ENCODE data around the gene RNF149. TPM values are rescaled to one million over a fixed set of nuclear protein-coding genes. Genes with fewer than 3 reads are reported as not detected.
A peak's percentile ranks its signal among the peaks of the same experiment; 100 is the strongest.

Gene RNF149
- total RNA-seq, 2 experiments from 2014 or later, result 48.7 to 53.2 TPM

- no peaks in the 10 kb centered on the region for H3K27me3 Mint-ChIP-seq
- DNase-seq (no peak), ATAC-seq (no peak)
- peaks cover 67% of the 10 kb centered on the region for H3K36me3 Mint-ChIP-seq (ENCODE audit: low read depth)
- ChIA-PET CTCF (interaction anchor here (1.3 kb wide), 1 partner anchor 119 kb away, joined by 4 read pairs; the partner anchor contains the start of gene CREG2), POLR2A (interaction anchor here (0.9 to 4.6 kb wide), 3 partner anchors 9 to 14 kb away, joined by 3 to 25 read pairs (median 5); partner anchors contain the start of gene CNOT11)
- peak overlapping the region; percentile 80 for H3K27ac Mint-ChIP-seq
- H3K4me3 Mint-ChIP-seq, result no peak overlapping the region
- TF ChIP-seq CTCF (IDR thresholded peaks at IDR 0.05), result no peak
- H3K4me1 Mint-ChIP-seq (ENCODE audit: low read depth), result peaks cover 45% of the 10 kb centered on the region
- intact Hi-C loops (cut with micrococcal nuclease), result no loop called here
- H3K9me3 Mint-ChIP-seq, result no peaks in the 10 kb centered on the region
These were observed 40.5 kb downstream of the RNF149 start for GRCh38 chr2:101267671-101268656.

- CTCF ChIA-PET, result no interaction called here
- Mint-ChIP-seq H3K27me3 (no peaks in the 10 kb centered on the region), H3K9me3 (no peaks in the 10 kb centered on the region), H3K4me1 (ENCODE audit: low read depth) (peaks cover 37% of the 10 kb centered on the region), H3K36me3 (ENCODE audit: low read depth) (peaks cover 59% of the 10 kb centered on the region), H3K4me3 (no peak overlapping the region), H3K27ac (peak overlapping the region; percentile 2)
- no peak for ATAC-seq
- no peak for TF ChIP-seq CTCF (IDR thresholded peaks at IDR 0.05)
- intact Hi-C loops (cut with micrococcal nuclease), result no loop called here
- POLR2A ChIA-PET, result interaction anchor here (4.6 kb wide), 1 partner anchor 12 kb away, joined by 25 read pairs; the partner anchor contains the start of gene CNOT11
- no peak for DNase-seq
These were observed 42.5 kb downstream of the RNF149 start for GRCh38 chr2:101265893-101266499.

- H3K36me3 Mint-ChIP-seq (ENCODE audit: low read depth), result peaks cover 50% of the 10 kb centered on the region
- TF ChIP-seq CTCF (IDR thresholded peaks at IDR 0.05), result no peak
- ChIA-PET POLR2A (interaction anchor here (4.6 kb wide), 1 partner anchor 10 kb away, joined by 25 read pairs; the partner anchor contains the start of gene CNOT11), CTCF (no interaction called here)
- no peak overlapping the region for H3K4me3 Mint-ChIP-seq
- H3K27me3 Mint-ChIP-seq, result no peaks in the 10 kb centered on the region
- ATAC-seq (no peak), DNase-seq (no peak)
- no peaks in the 10 kb centered on the region for H3K9me3 Mint-ChIP-seq
- intact Hi-C loops (cut with micrococcal nuclease), result no loop called here
- H3K27ac Mint-ChIP-seq, result peak overlapping the region; percentile 43
- peaks cover 30% of the 10 kb centered on the region for H3K4me1 Mint-ChIP-seq (ENCODE audit: low read depth)
These were observed 44.1 kb downstream of the RNF149 start for GRCh38 chr2:101264360-101264939.

- H3K9me3 Mint-ChIP-seq, result no peaks in the 10 kb centered on the region
- peak overlapping the region; percentile 53 for H3K27ac Mint-ChIP-seq
- H3K36me3 Mint-ChIP-seq (ENCODE audit: low read depth), result peaks cover 51% of the 10 kb centered on the region
- peaks cover 35% of the 10 kb centered on the region for H3K4me1 Mint-ChIP-seq (ENCODE audit: low read depth)
- ATAC-seq (no peak), DNase-seq (no peak)
- no peak overlapping the region for H3K4me3 Mint-ChIP-seq
- CTCF ChIA-PET, result no interaction called here
- POLR2A ChIA-PET, result interaction anchor here (1.2 to 2.1 kb wide), 2 partner anchors 10 to 35 kb away, joined by 3 to 9 read pairs; partner anchors contain the start of gene CNOT11
- intact Hi-C loops (cut with micrococcal nuclease), result no loop called here
- H3K27me3 Mint-ChIP-seq, result no peaks in the 10 kb centered on the region
- no peak for TF ChIP-seq CTCF (IDR thresholded peaks at IDR 0.05)
These were observed 45.1 kb downstream of the RNF149 start for GRCh38 chr2:101263377-101263800.
